SK-N-SH (cell line): ENCODE measurements around the gene PKNOX2. TPM values are rescaled to one million over a fixed set of nuclear protein-coding genes. Genes with fewer than 3 reads are reported as not detected.

ENCODE experiments used
- CTCF ChIA-PET: fragments of 300-600, 350-600 bp; formaldehyde crosslinking; extraction: SDS; loops from one replicate; lab custom pipeline; 2021; lab: Yijun Ruan, JAX
- POLR2A ChIA-PET: fragments of 350-600 bp; sonication (Branson Sonifier 250); formaldehyde crosslinking; extraction: SDS; loops from one replicate; lab custom pipeline; 2020; ENCODE audit warnings: antibody characterized with exemption, inconsistent platforms; lab: Yijun Ruan, JAX
- DNase-seq: peaks from one replicate; pipeline ENCODE4 v3.0.0; 2012
- H2AFZ ChIP-seq: fragments of 200-600 bp; sonication (generic); 2 replicates; pipeline ENCODE4 v1.8.1; 2016; ENCODE audit warnings: antibody characterized with exemption, mild to moderate bottlenecking, low read depth
- H3F3A ChIP-seq: fragments of 200-600 bp; sonication (generic); replicated peaks from 2 replicates; pipeline ENCODE3; 2016; ENCODE audit warnings: antibody characterized with exemption, mild to moderate bottlenecking; ENCODE audit not compliant: insufficient read depth
- H3K27ac ChIP-seq, 2 experiments: fragments of 200-500 bp in 1 of 2; fragments of 200-600 bp in 1 of 2; sonication (Bioruptor generic) in 1 of 2; sonication (generic), shearing (Covaris generic) in 1 of 2; 2 replicates each; pipeline versions ENCODE4 v1.5.1 to v1.6.1; 2014 to 2016; ENCODE audit warnings: low read depth in 2 of 2, inconsistent platforms in 1 of 2, low read length in 1 of 2, mild to moderate bottlenecking in 1 of 2, mixed read lengths in 1 of 2
- H3K27me3 ChIP-seq: fragments of 200-600 bp; sonication (generic), shearing (Covaris generic); 2 replicates; pipeline ENCODE4 v1.6.1; 2016; ENCODE audit warnings: mixed run types; ENCODE audit not compliant: insufficient read depth
- H3K36me3 ChIP-seq, 2 experiments: fragments of 200-500 bp in 1 of 2; fragments of 200-600 bp in 1 of 2; sonication (Bioruptor generic) in 1 of 2; sonication (generic) in 1 of 2; replicated peaks in 1 of 2; 2 replicates each; pipeline versions ENCODE3 to v1.5.1; 2014 to 2016; ENCODE audit warnings: low read length in 1 of 2, mild to moderate bottlenecking in 1 of 2; ENCODE audit not compliant: insufficient read depth in 2 of 2, control insufficient read depth in 1 of 2
- H3K4me1 ChIP-seq, 2 experiments: fragments of 200-500 bp in 1 of 2; fragments of 200-600 bp in 1 of 2; sonication (Bioruptor generic) in 1 of 2; sonication (generic), shearing (Covaris generic) in 1 of 2; 2 replicates each; pipeline versions ENCODE4 v1.5.1 to v1.6.1; 2014 to 2016; ENCODE audit warnings: low read depth in 1 of 2, low read length in 1 of 2, mixed run types in 1 of 2; ENCODE audit not compliant: insufficient read depth in 2 of 2, control insufficient read depth in 1 of 2
- H3K4me2 ChIP-seq: fragments of 200-600 bp; sonication (generic), shearing (Covaris generic); 2 replicates; pipeline ENCODE4 v1.6.1; 2017; ENCODE audit warnings: mixed run types
- H3K4me3 ChIP-seq, 2 experiments: fragments of 200-500 bp in 1 of 2; fragments of 200-600 bp in 1 of 2; sonication (Bioruptor generic) in 1 of 2; sonication (generic), shearing (Covaris generic) in 1 of 2; 2 replicates each; pipeline versions ENCODE4 v1.5.1 to v1.8.1; 2014 to 2016; ENCODE audit warnings: low read depth in 2 of 2, inconsistent platforms in 1 of 2, low read length in 1 of 2, mild to moderate bottlenecking in 1 of 2, mixed read lengths in 1 of 2, moderate library complexity in 1 of 2
- H3K79me2 ChIP-seq: fragments of 200-600 bp; sonication (generic); 2 replicates; pipeline ENCODE4 v1.8.1; 2017; ENCODE audit warnings: mild to moderate bottlenecking; ENCODE audit not compliant: insufficient read depth
- H3K9ac ChIP-seq: fragments of 200-600 bp; sonication (generic); 2 replicates; pipeline ENCODE4 v1.6.1; 2017; ENCODE audit warnings: mixed run types
- H3K9me2 ChIP-seq: fragments of 200-600 bp; sonication (generic); 2 replicates; pipeline ENCODE4 v1.6.1; 2017; ENCODE audit warnings: mixed run types
- H3K9me3 ChIP-seq: fragments of 200-600 bp; sonication (generic); 2 replicates; pipeline ENCODE4 v1.6.1; 2017; ENCODE audit warnings: mixed run types, mild to moderate bottlenecking, moderate library complexity
- H4K20me1 ChIP-seq: fragments of 200-600 bp; sonication (generic); 2 replicates; pipeline ENCODE4 v1.6.1; 2017; ENCODE audit warnings: mild to moderate bottlenecking, mixed run types; ENCODE audit not compliant: insufficient read depth
- CHD2 ChIP-seq: fragments of 150-350 bp; IDR thresholded peaks from 2 replicates; pipeline ENCODE4 v1.6.1; 2018; ENCODE audit warnings: low read length; ENCODE audit not compliant: partially characterized antibody
- ELF1 ChIP-seq: IDR thresholded peaks from 2 replicates; pipeline ENCODE4 v1.4.0; 2012
- RCOR1 ChIP-seq: fragments of 150-350 bp; IDR thresholded peaks from 2 replicates; pipeline ENCODE4 v1.6.1; 2017; ENCODE audit warnings: antibody characterized with exemption, low read length
- RFX5 ChIP-seq: IDR thresholded peaks from 2 replicates; pipeline ENCODE4 v1.6.1; 2012; ENCODE audit warnings: mild to moderate bottlenecking, improper control_type of control experiment, low read length
- YY1 ChIP-seq: IDR thresholded peaks from 2 replicates; pipeline ENCODE4 v1.4.0; 2012; ENCODE audit warnings: low read depth, mild to moderate bottlenecking
- WGBS: methylation state at CpG from one replicate; pipeline ENCODE4 v1.1.6; 2017; ENCODE audit warnings: low lambda C conversion rate; 5-methylcytosine and 5-hydroxymethylcytosine counted together
- polyA plus RNA-seq, 3 experiments: library from polyadenylated mRNA; depleted of rRNA; stranded (reverse); fragments of >200 nt; gene quantifications; 2 replicates each; pipeline ENCODE4 v1.2.3, GENCODE V29; 2012
- TF ChIP-seq, protein P1 (sequence below): IDR thresholded peaks from 2 replicates; pipeline ENCODE4; 2012
- TF ChIP-seq, protein P2 (sequence below): fragments of 150-350 bp; IDR thresholded peaks from 2 replicates; pipeline ENCODE4 v1.6.1; 2017; ENCODE audit warnings: antibody characterized with exemption, low read length, low read depth, borderline replicate concordance

PKNOX2 gene
- polyA plus RNA-seq, 1 of the 3 experiments (the other 2 are of a cell fraction): 0.02 TPM

DNA sequence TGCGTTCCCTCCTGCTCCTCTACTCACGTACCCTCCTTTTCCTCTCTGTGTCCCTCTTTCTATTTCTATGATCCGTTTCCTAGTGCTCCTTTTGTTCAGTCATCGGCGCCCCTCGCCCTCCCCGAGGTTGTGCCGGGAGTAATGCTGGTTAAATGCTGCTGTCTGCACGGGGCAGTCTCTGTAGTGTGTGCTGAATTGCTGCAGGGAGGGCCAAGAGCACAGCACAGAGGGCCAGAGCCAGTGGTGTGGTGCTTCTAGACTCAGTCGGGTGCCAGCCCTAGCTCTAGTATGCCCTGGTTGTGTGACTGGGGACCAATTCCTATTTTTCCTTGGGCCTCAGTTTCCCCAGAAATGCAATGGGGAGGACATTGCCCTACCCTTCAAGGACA is 98.3 kb downstream of the PKNOX2 start:
- Histone ChIP-seq H2AFZ (no peak overlapping the region), H3K27ac (no peak overlapping the region), H3K27me3 (no peaks in the 10 kb centered on the region; the same call in 1 of the 2 replicates), H3K4me1 (peaks cover 0 to 14% of the 10 kb centered on the region in 2 experiments; a peak in 1 of 4 replicates), H3K9ac (no peak overlapping the region), H3K9me2 (no peaks in the 10 kb centered on the region), H3F3A (no peaks in the 10 kb centered on the region), H3K4me2 (no peak overlapping the region), H3K79me2 (no peaks in the 10 kb centered on the region), H4K20me1 (no peaks in the 10 kb centered on the region), H3K9me3 (no peaks in the 10 kb centered on the region), H3K4me3 (no peak overlapping the region), H3K36me3 (no peaks in the 10 kb centered on the region)
- POLR2A ChIA-PET: no interaction called here
- 72% methylated on average over 10 of the region's 10 CpGs for WGBS
- TF ChIP-seq, protein P1, sequence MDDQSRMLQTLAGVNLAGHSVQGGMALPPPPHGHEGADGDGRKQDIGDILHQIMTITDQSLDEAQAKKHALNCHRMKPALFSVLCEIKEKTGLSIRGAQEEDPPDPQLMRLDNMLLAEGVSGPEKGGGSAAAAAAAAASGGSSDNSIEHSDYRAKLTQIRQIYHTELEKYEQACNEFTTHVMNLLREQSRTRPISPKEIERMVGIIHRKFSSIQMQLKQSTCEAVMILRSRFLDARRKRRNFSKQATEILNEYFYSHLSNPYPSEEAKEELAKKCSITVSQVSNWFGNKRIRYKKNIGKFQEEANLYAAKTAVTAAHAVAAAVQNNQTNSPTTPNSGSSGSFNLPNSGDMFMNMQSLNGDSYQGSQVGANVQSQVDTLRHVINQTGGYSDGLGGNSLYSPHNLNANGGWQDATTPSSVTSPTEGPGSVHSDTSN: no peak
- no peak for DNase-seq
- CTCF ChIA-PET: interaction anchor here (0.6 to 1.0 kb wide), 3 partner anchors 35 to 378 kb away, joined by 3 to 4 read pairs (median 3); no protein-coding TSS in a partner anchor

DNA sequence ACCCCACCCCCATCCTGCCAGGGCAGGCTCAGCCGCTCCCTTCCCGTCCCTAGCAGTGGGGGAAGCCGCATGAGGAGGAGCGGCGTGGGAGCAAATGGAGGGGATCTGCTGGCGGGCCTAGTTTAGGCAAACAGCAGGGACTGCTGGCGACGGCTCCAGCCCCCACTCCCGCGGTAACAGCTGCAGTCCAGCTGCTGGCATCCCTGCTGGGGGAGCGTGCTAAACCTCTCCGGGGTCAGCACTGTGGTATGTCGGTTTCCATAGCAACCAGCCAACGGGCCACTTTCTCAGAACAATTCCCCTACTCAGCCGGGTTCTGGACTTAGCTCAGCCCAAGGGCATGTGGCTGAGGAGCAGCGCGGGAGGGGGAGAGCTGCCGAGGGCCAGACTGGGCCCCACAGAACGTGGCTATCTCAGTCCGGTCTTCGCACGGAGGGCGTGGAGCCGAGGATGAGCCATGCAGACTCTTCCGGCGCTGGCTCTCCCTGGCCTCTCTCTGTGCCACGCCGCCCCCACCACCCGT is 98.8 kb downstream of the PKNOX2 start:
- Histone ChIP-seq H2AFZ (no peak overlapping the region), H3K4me1 (peaks cover 0 to 14% of the 10 kb centered on the region in 2 experiments; a peak in 1 of 4 replicates), H3K4me2 (peak overlapping the region; percentile 24; the same call in 1 of the 2 replicates), H3K4me3 (no peak overlapping the region), H3K79me2 (no peaks in the 10 kb centered on the region), H3K9me2 (no peaks in the 10 kb centered on the region), H3K9me3 (no peaks in the 10 kb centered on the region), H4K20me1 (no peaks in the 10 kb centered on the region), H3K9ac (no peak overlapping the region), H3K36me3 (no peaks in the 10 kb centered on the region), H3K27me3 (no peaks in the 10 kb centered on the region; the same call in 1 of the 2 replicates), H3K27ac (no peak overlapping the region), H3F3A (no peaks in the 10 kb centered on the region)
- ChIA-PET POLR2A (no interaction called here), CTCF (interaction anchor here (0.9 to 1.3 kb wide), 3 partner anchors 14 to 82 kb away, joined by 3 to 5 read pairs (median 4); no protein-coding TSS in a partner anchor)
- TF ChIP-seq RCOR1: 0 out of 2 replicates have a peak, but pooled peaks have one; percentile 22
- peak; percentile 23 for TF ChIP-seq CHD2
- TF ChIP-seq, protein P2, sequence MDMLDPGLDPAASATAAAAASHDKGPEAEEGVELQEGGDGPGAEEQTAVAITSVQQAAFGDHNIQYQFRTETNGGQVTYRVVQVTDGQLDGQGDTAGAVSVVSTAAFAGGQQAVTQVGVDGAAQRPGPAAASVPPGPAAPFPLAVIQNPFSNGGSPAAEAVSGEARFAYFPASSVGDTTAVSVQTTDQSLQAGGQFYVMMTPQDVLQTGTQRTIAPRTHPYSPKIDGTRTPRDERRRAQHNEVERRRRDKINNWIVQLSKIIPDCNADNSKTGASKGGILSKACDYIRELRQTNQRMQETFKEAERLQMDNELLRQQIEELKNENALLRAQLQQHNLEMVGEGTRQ: no peak
- 53% methylated on average over 9 of the region's 29 CpGs for WGBS
- peak; percentile 83 for DNase-seq

DNA sequence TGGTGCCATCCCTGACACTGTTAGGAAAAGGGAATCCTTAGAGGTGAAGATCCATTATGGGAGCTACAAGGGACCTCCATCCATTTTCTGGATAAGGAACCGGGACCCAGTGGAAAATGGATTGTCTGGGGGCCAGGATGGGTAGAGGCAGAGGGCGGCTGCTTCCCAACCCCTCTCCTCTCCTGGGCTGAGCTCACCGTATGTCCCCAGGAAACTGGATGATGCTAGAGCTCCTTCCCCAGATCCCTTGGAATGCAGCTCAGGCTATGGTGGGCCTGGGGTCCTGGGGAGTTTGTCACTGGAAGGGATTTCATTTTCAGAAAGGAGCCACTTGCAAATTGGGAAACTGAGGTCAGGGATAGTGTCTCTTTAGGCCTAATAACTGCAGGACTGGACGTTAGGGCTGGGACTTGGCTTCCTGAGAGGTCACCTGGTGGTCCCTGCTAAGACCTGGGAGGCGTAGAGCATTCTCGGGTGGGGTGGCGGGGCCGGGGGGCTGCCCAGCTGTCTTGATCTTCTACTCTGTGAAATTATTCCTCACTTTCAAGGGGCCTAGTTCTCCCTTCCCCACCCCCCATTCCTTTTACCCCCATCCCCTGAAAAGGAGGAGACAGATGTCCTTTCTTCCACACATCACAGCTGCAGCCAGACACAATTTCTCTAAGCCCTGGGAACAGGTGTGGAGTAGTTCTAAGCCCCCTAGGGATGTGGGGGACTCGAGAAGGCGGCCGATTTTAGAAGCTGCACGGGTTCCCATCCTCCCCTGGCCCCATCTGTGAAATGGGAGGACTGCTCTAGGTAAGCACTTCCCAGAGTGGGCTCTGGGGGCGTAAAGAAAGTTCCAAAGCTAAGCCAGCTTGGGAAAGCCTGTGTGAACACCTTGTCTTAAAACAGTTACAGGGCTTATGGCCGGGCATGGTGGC is 99.8 kb downstream of the PKNOX2 start:
- Histone ChIP-seq H3K9ac (no peak overlapping the region), H3K9me2 (no peaks in the 10 kb centered on the region), H3K4me1 (peaks cover 0 to 14% of the 10 kb centered on the region in 2 experiments; a peak in 1 of 4 replicates), H3K9me3 (no peaks in the 10 kb centered on the region), H3K79me2 (no peaks in the 10 kb centered on the region), H3K27ac (no peak overlapping the region), H2AFZ (no peak overlapping the region)
- POLR2A ChIA-PET: interaction anchor here (0.6 kb wide), 1 partner anchor 13 kb away, joined by 3 read pairs; no protein-coding TSS in a partner anchor
- TF ChIP-seq YY1 (no peak), ELF1 (no peak), RFX5 (no peak)
- TF ChIP-seq, all 33 proteins: peak for 0
- Histone ChIP-seq H3K4me3 (no peak overlapping the region), H4K20me1 (no peaks in the 10 kb centered on the region), H3K4me2 (no peak overlapping the region), H3K36me3 (no peaks in the 10 kb centered on the region), H3K27me3 (no peaks in the 10 kb centered on the region; the same call in 1 of the 2 replicates), H3F3A (no peaks in the 10 kb centered on the region)
- WGBS: 45% methylated on average over 8 of the region's 14 CpGs
- DNase-seq: no peak
- CTCF ChIA-PET: interaction anchor here (0.6 to 1.4 kb wide), 6 partner anchors 13 to 84 kb away, joined by 3 to 5 read pairs (median 4); no protein-coding TSS in a partner anchor
